TTC549 (cell line): ENCODE data around the gene ZNHIT3.
"Not testable (repeated sequence)": the region's sequence is repeated elsewhere in the genome, so short reads cannot be mapped to it uniquely, and the experiment has no call there.

ENCODE experiments used
- FAIRE-seq: peaks from 2 replicates; lab custom pipeline; 2012; peaks lifted over from hg19 to GRCh38; lab: Jason Lieb, UNC

ZNHIT3 gene

GRCh38 chr17:36484021-36484420 is 2.5 kb upstream of the ZNHIT3 start:
- FAIRE-seq = not testable (repeated sequence)

DNA sequence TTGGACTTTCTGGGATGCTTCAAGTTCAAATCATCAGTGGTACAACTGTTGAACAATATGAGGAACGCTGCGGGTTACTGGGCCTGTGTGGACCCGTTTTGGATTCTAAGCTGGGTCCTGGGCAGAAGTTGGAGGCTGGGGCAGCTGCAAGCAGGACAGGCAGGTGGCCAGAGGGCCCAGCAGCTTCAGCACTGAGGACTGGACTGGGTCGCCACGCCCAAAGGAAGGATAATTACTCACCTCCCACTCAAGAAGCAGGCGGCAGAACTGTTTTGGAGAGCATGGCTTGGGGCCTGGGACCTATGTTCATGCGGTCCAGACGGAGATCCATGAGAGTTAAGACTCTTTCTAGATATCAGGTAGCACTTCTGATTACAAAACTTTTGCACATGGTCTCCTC is 1.5 kb upstream of the ZNHIT3 start:
- FAIRE-seq = no peak

DNA sequence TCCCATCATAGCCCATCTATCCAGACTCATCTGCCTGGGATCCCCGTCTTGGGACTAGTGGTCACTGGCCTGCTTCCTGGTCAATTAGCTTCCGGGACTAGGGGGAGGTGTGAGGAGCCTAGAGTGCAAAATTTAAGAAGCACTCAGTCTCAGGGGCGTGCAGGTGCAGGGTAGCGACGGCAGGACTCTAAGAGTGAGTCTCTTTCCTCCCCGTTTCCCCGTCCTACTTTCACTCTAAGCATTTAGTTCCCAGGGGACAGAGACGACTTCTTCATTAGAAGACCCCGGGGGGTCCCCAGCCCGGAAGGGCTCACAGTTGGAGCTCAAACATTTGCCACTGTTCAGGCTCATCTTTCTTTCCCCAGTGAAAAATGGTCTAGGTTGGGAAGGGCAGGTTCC is 677 bp upstream of the ZNHIT3 start:
- FAIRE-seq = no peak

DNA sequence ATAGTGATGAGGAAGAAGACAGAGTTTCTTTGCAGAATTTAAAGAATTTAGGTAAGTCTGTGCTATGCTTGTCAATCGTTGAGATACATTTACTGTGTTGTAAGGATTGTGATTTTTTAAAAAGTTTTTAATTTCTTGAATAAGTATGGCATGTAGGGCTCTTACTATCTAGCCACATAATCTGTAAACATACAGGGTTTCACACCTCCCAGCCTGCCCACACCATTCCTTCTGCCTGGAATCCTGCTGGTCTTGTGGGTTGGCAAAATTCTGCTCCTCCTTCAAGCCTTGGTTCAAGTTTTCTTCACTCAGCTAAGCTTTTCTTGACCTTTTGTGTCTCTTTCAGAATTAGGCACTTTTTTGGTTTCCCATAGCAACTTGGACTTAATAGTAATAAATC is 7.5 kb downstream of the ZNHIT3 start:
- FAIRE-seq = no peak

GRCh38 chr17:36494674-36495073 is 8.2 kb downstream of the ZNHIT3 start:
- no peak for FAIRE-seq

GRCh38 chr17:36495076-36495578 is 8.6 kb downstream of the ZNHIT3 start:
- no peak for FAIRE-seq

DNA sequence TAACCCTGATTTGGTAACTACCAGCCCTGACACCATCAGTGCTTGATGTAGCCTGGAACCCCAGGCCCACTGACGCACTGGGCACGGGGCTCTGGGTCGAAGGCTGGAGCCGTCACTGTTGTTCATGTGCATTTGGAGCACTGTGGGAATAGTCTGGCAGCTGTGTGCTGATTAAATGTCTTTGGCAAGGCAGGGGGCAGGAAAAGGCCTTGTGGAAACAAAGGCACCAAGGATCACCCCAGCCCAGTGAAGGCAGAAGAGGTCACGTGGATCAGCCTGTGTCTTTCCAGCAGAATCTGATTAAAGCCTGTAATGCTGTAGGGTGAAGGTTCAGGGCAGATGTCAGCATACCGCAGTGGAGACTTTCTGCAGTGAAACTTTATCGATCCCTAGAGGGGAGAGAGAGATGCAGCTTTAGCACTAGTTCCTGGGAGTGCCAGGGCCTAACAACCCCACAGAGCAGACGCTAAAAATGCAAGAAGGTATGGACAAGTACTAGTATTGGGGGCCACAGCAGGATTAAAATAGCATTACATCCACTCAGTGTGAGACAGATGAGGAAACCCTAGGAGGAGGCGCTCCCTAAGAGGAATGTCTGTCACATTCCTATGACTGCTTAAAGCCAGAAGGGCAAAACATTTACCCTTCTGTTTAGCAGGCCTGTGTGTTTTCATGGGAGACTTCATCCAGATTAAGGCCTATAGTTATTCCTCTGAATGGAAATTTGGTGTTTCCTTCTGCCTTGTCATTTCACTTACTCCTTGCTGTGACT is 9.7 kb downstream of the ZNHIT3 start:
- no peak for FAIRE-seq

DNA sequence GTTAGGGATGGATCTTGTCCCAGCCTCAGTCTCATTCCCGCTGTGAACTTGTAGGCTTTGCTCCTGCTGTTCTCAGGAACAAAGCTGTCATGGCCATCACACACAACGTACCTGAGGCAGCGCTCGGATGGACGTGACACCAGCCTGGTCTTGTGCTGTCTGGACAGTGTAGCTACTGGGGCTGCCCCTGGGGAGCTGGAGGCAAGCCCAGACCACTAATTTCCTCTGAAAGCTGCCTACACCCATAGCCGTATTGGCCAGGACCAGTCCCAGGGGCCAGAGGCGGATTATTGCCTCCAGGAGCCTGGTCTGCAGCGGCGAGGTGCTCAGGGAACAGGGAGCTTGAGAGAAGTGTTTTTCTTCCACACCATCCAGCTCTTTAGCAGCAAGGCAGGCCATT is 11.7 kb downstream of the ZNHIT3 start:
- no peak for FAIRE-seq

DNA sequence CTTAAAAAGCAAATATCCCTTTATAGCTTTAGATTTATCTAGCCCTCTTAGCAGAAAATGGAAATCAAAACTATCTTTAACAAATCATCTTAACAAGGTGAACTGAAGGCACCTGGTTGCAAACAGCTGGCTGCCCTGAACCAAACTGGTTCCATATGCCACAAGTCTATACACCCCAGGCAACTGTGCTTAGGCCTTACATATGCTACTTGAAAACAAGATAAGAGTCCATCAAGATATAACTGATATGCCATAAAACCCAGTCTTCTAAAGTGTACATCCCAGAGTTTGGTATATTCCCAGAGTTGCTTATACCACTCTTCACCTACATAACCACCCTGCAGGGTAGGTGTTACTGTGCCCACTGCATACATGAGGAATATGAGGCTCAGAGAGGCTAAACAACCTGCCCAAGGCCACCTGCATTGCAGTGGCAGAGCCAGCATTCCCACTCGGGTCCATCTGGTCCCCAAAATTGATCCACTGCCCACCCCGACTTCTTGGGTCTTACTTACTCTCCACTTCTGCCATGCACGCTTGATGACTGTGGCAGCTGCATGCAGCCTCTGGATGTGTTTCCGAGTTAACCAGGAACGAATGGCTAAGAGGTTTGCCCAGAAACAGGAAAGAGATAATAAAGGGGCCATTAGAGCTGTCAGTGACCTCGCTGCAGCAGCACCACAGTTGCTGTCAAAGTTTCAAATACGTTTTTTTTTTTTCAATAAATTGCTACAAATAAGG is 12.2 kb downstream of the ZNHIT3 start:
- FAIRE-seq = no peak

DNA sequence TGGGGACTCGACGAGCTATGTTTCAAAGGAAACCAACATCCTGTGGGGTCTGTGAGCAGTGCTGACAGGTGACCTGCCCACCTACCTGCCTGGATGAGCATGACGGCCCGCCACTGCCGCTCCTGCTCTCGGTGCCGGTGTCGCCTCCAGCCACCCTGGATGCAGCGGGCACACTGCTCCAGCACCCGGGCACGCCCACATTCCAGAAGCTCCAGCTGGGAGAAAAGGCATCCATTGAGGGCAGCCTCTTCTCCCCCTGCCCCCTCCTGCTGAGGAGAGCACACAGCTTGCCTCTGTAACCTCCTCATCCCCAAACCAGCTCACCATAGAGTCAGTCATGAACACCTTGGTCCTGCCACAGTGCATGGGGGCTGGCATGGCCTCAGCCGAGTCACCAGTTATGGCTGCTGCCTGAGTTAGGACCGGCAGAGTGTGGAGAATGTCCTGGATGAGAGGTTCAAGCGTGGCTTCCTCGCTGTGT is 14.3 kb downstream of the ZNHIT3 start:
- no peak for FAIRE-seq

DNA sequence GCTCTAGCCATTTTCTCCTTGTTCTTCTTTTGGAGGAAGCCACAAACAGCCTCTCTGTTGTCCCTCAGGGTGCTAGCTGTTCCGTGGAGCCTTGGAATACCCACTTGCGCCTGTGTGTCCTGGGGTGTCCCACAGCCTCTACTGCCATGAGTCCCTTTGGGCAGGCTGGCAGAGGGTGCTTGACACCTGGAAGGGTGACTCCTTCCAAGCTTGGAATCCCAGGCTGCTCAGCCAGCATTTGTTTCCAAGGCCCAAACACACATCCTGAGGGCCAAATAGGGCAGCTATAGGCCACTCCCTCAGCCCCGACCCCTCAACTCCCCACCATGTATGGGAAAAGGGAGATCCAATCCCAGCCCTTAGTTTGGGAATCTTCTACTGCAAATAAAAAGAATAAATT is 14.9 kb downstream of the ZNHIT3 start:
- no peak for FAIRE-seq

GRCh38 chr17:36501963-36502362 is 15.5 kb downstream of the ZNHIT3 start:
- FAIRE-seq = no peak

GRCh38 chr17:36503456-36504155 is 17.1 kb downstream of the ZNHIT3 start:
- no peak for FAIRE-seq

GRCh38 chr17:36504156-36504545 is 17.7 kb downstream of the ZNHIT3 start:
- FAIRE-seq = no peak

DNA sequence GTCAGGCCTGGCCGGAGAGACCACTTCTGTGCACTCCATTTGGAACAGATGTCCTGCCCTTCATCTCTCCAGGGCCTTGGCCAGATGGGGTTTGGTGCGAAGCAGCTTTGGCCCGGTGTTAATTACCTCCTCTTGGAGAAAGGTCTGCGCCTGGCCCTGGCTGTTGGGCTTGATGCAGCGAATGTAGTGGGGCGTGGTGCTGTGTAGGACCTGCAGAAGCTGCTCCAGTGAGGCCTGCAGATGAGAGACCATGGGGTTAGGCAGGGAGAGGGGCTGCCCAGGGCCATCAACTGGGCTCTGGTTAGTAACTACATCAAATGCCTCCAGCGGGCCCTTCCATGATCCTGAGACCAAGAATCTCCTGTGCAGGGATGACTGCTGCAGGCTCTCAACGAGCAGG is 18.7 kb downstream of the ZNHIT3 start:
- FAIRE-seq = no peak

DNA sequence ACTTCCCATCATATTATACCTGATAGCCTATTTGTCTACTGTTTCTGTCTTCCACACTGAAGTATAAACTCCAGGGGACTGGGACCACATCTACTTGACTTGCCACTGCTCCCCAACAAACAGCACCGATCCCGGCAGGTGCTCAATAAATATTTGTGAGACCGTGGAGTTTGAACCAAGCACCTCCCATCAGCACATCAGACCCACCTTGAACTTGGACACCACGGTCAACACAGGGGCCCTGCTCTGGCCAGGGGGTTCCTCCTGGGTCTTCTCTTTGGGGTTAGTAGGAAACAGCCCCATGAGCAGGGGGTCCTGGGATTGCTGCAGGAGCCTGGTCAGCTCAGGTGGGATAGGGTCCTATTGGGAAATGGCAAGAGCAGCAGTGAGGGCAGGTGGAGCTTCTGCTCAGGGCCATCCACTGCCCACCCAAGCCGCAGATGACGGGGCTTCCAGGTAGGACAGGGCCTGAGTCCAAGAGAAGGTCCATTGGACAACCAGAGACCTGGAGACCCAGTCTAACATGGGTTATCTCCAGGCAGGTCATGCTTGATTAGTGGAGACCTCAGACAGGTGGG is 19.9 kb downstream of the ZNHIT3 start:
- no peak for FAIRE-seq

DNA sequence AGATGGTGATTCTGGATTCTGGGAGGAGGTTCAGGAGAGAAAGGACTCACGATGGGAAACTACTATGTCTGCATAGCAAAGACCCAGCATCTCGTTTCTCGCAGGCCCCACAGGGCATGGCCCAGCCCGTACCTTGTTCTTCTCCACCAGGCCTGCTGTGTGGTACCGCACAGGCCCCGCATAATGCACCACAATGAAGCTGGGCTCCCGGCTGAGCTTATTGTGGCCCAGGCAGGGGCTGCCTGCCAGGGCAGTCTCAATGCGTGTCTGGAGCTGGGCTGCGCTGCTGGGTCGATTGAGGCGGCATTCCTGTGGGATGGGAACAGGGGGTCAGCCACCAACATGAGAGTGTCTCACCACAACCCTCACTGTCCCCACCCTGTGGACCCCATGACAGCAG is 20.4 kb downstream of the ZNHIT3 start:
- no peak for FAIRE-seq

DNA sequence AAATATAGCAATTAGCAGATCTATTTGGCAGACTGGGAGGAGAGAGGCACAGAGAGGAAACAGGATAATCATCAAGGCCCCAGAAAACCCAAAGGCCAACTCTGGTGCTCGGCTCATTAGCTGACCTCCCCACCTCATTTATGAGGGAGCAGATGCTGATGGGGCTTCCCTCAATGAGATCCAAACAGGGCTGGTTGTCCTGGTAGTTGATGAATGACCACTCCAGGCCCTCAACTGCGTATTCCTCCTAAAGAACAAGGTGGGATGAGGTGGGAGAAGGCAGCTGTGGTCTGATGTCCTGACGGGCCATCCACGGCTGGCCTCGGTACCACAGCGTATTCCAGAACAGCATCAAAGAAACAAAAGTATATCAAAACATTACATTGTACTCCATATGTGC is 20.8 kb downstream of the ZNHIT3 start:
- FAIRE-seq = no peak

GRCh38 chr17:36508439-36508838 is 22.0 kb downstream of the ZNHIT3 start:
- FAIRE-seq = not testable (repeated sequence)

- FAIRE-seq = no peak
Observed at GRCh38 chr17:36509272-36509985, 22.9 kb downstream of the ZNHIT3 start.

- FAIRE-seq = no peak
Observed at GRCh38 chr17:36510636-36511035, 24.2 kb downstream of the ZNHIT3 start.

- no peak for FAIRE-seq
Observed at GRCh38 chr17:36511216-36511615, 24.7 kb downstream of the ZNHIT3 start.
